ES-I3 (cell line): ENCODE results near the gene TMEM163.
"Not testable (repeated sequence)": the region's sequence is repeated elsewhere in the genome, so short reads cannot be mapped to it uniquely, and the experiment has no call there.

Experiments used
- H3K36me3 ChIP-seq: 2 replicates; pipeline ENCODE4 v1.6.1; 2013; ENCODE audit warnings: mild to moderate bottlenecking, low read length, control low read depth, moderate library complexity; ENCODE audit not compliant: insufficient read depth
- H3K4me1 ChIP-seq: 2 replicates; pipeline ENCODE4 v1.6.1; 2013; ENCODE audit warnings: mild to moderate bottlenecking, control low read depth, low read length; ENCODE audit not compliant: insufficient read depth
- H3K9ac ChIP-seq: 2 replicates; pipeline ENCODE4 v1.6.1; 2013; ENCODE audit warnings: low read depth, mild to moderate bottlenecking, low read length, moderate library complexity
- H3K9me3 ChIP-seq: 2 replicates; pipeline ENCODE4 v1.6.1; 2013; ENCODE audit warnings: mild to moderate bottlenecking, low read length, moderate library complexity; ENCODE audit not compliant: control insufficient read depth, insufficient read depth

TMEM163 gene

DNA sequence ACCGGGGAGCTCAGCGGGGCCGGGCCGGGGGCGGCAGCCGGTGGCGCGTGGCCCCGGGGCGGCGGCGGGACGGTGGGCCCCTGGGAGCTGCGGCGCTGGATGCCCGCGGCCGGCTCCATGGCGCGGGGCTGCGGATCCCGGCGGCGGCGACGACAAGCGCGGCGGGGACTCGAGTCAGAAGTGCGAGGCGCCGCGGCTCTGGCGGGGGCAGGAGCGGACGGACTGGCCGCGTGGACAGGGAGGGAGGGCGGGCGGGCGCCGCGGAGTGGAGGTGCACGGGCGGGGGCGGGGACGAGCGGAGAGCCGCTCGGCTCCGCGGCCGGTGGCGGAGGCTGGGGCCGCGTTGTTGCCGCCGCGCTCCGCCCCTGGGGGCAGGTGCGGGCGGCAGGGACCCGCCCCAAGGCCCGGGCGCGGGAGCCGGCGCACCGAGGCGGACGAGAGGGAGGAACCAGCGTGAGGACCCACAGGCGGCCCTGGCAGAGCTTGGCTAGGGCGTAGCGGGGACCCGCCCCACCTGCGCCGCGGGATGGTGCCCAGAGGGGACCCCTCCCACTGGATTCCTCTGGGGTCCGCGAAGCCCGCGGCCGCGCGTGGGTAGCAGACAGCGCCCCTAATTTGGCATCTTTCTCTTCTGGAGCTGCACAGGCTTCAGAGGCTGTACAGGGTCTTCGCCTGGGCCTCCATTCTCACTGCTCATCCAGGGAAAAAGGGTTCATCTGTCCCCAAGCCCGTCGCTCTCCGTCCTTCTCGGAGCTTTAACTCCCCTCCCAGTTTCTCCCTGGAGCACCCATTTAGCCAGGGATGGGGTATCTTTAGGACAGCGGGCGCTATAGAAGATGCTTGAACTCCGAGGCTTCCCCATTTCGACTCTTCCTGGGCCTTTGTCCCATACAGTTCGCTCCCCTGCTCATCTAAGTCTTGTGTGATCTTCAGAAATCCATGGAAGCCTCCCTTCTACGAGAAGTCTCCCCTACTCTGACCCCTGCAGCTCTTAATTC, at the start of gene TMEM163:
TMEM163 (minus strand) TSS at position 184 of the 998 bp plus-strand sequence.
- peak within 1 kb of the TSS; percentile 69 for H3K9ac ChIP-seq
- H3K4me1 ChIP-seq = peaks cover 14% of the 10 kb centered on the region; the same call in 1 of the 2 replicates
- no peaks in the 10 kb centered on the region for H3K9me3 ChIP-seq
- H3K36me3 ChIP-seq = no peaks in the 10 kb centered on the region

GRCh38 chr2:134766583-134766982, 47.8 kb upstream of the TMEM163 start:
- peaks cover 12% of the 10 kb centered on the region for H3K4me1 ChIP-seq
- no peaks in the 10 kb centered on the region for H3K36me3 ChIP-seq
- H3K9me3 ChIP-seq = no peaks in the 10 kb centered on the region
- H3K9ac ChIP-seq = no peak overlapping the region

DNA sequence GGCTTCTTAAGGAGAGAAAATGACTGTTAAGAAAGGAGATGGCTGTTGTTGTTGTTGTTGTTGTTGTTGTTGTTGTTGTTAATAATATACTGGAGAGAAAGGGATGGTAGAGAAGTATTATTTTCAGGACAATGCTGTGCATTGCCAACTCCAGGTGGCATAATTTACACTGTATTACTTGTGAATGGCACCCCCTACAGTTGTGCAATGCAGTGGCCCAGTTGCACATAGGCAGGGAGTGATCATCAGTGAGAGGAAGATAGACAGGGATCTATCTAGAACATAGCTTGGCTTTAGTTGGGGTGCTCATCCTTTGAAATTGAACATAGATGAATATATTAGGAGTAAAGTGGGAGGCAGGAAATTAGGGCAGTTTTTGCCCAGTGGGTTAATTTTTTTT, 47.2 kb upstream of the TMEM163 start:
- no peaks in the 10 kb centered on the region for H3K36me3 ChIP-seq
- H3K9me3 ChIP-seq = no peaks in the 10 kb centered on the region
- H3K4me1 ChIP-seq = peaks cover 6% of the 10 kb centered on the region
- no peak overlapping the region for H3K9ac ChIP-seq

DNA sequence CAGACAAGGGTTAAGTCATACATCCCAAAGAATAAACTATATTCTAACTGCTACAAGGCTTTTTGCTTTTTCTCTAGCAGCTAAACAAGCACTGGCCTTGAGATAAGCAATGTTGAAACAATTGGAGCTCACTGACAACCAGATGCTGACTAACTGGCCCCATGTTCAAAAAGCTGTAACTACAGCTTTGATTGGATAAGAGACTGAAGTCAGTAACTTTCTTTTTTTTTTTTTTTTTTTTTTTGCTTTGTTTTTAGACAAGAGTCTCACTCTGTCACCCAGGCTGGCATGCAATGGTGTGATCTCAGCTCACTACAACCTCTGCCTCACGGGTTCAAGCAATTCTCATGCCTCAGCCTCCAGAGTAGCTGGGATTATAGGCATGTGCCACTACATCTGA, 45.4 kb upstream of the TMEM163 start:
- Histone ChIP-seq H3K36me3 (no peaks in the 10 kb centered on the region), H3K4me1 (no peaks in the 10 kb centered on the region), H3K9me3 (no peaks in the 10 kb centered on the region), H3K9ac (no peak overlapping the region)

GRCh38 chr2:134763164-134763710, 44.4 kb upstream of the TMEM163 start:
- H3K4me1 ChIP-seq = no peaks in the 10 kb centered on the region
- no peaks in the 10 kb centered on the region for H3K9me3 ChIP-seq
- no peak overlapping the region for H3K9ac ChIP-seq
- H3K36me3 ChIP-seq = no peaks in the 10 kb centered on the region

GRCh38 chr2:134762508-134762907, 43.7 kb upstream of the TMEM163 start:
- no peaks in the 10 kb centered on the region for H3K36me3 ChIP-seq
- no peak overlapping the region for H3K9ac ChIP-seq
- no peaks in the 10 kb centered on the region for H3K9me3 ChIP-seq
- no peaks in the 10 kb centered on the region for H3K4me1 ChIP-seq

DNA sequence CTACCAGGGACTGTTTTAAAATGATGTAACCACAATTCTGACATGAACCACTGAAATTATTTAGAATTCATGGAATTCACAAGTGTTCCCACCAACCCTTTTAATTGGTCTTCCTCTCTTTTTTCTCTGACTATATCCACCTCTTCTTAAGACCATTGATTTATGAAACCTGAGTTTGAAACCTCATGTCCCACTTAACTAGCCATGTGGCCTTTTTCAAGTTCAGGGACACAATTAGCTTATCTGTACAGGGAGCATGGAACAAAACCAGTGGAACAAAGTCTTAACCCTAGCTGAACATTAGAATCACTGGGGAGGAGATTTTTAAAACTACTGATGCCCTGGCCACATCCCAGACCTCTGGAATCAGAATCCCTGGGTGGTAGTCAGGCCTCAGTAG, 41.6 kb upstream of the TMEM163 start:
- no peak overlapping the region for H3K9ac ChIP-seq
- no peaks in the 10 kb centered on the region for H3K9me3 ChIP-seq
- H3K4me1 ChIP-seq = no peaks in the 10 kb centered on the region
- H3K36me3 ChIP-seq = no peaks in the 10 kb centered on the region

- Histone ChIP-seq H3K36me3 (no peaks in the 10 kb centered on the region), H3K4me1 (no peaks in the 10 kb centered on the region), H3K9ac (no peak overlapping the region)
These were observed 39.8 kb upstream of the TMEM163 start for GRCh38 chr2:134758633-134759032.

GRCh38 chr2:134751981-134752380, 33.2 kb upstream of the TMEM163 start:
- not testable (repeated sequence) for H3K36me3 ChIP-seq, H3K9me3 ChIP-seq, H3K4me1 ChIP-seq
- peak overlapping the region; percentile 20; the same call in 1 of the 2 replicates for H3K9ac ChIP-seq

More at GRCh38 chr2:134758633-134759032, 39.8 kb upstream of the TMEM163 start:
- H3K9me3 ChIP-seq = no peaks in the 10 kb centered on the region

- Histone ChIP-seq H3K9ac (no peak overlapping the region), H3K4me1 (no peaks in the 10 kb centered on the region), H3K9me3 (no peaks in the 10 kb centered on the region), H3K36me3 (no peaks in the 10 kb centered on the region)
These were observed 26.7 kb upstream of the TMEM163 start for GRCh38 chr2:134745546-134745945.

GRCh38 chr2:134745023-134745422, 26.2 kb upstream of the TMEM163 start:
- H3K36me3 ChIP-seq = no peaks in the 10 kb centered on the region
- no peaks in the 10 kb centered on the region for H3K9me3 ChIP-seq
- no peak overlapping the region for H3K9ac ChIP-seq
- H3K4me1 ChIP-seq = no peaks in the 10 kb centered on the region

DNA sequence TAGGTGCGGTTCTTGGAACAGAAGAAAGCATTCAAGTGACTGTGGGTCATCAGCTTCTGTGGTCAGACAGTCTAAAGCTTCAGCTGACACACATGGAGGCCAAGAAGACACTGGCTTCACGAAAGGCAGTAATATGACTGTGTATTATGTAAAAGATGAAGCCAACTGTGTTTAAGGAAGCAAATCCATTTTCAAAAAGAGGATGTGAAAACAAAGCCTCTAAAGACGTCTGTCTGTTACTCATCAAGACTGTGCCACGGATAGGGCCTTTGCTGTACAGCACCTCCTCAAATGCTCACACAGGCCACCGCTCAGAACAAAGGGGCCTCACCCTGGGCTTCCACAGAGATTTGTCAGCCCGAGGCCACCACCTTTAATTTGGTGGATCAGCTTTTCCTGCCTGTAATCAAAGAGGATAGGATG, 21.1 kb upstream of the TMEM163 start:
- Histone ChIP-seq H3K9ac (no peak overlapping the region), H3K9me3 (no peaks in the 10 kb centered on the region), H3K36me3 (no peaks in the 10 kb centered on the region), H3K4me1 (peaks cover 15% of the 10 kb centered on the region)

DNA sequence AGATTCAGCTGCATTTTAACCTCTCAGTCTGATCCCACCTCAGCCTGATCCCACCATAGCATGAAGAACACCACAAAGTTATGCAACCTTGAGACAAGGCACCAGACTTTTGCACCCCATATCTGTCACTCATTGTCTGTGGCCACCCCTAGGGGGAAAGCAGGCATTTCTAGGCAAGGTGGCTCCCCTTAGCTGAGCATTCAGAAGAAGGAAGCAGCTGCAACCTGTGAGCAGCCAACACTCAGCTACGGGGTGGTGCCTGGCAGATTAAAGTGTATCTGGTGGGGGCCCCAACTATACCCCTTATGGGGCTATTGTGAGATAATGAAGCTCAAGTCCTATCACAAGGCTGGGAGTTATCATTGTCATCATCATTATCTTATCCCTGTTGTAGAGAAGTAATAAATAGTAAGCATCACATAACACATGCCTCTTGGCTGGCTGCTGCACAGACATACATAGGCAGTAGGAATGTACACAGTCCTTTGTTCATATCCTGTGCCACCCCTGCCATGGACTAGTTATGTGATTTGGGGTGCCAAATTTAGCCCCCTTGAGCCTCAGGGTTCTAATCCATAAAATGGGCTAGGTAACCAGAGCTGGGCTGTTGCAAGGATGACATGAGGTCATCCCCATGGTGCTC, 20.6 kb upstream of the TMEM163 start:
- peaks cover 15% of the 10 kb centered on the region for H3K4me1 ChIP-seq
- H3K36me3 ChIP-seq = no peaks in the 10 kb centered on the region
- no peak overlapping the region for H3K9ac ChIP-seq
- H3K9me3 ChIP-seq = no peaks in the 10 kb centered on the region

GRCh38 chr2:134738141-134738870, 19.5 kb upstream of the TMEM163 start:
- Histone ChIP-seq H3K9ac (no peak overlapping the region), H3K4me1 (peaks cover 15% of the 10 kb centered on the region), H3K36me3 (no peaks in the 10 kb centered on the region), H3K9me3 (no peaks in the 10 kb centered on the region)
